HG03457 (cell line): ENCODE results near the gene CCDC69.
A peak's percentile ranks its signal among the peaks of the same experiment; 100 is the strongest.

ENCODE experiments used
- ATAC-seq: cut with Tn5 transposase; IDR thresholded peaks from one replicate; pipeline ENCODE4 v1.9.1; 2021; ENCODE audit warnings: moderate number of reproducible peaks; ENCODE audit not compliant: unreplicated experiment

CCDC69 gene

DNA sequence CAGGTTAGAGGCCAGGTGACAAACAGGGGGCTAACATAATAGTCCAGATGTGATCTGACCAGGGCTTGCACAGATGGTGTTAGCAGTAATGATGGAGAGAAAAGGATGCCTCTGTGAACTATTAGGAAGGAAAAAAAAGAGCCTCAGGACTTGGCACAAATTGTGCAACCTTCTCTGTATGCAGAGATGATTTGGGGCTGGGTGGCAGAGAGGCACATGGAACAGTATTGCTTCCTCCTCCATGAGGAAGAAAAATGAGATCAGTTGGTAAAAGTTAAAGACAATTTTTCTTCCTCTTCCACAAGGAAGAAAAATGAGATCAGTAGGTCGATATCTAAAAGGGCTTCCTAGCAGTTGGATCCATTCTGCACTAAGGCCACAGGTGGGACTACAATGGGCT, 52.4 kb downstream of the CCDC69 start:
- no peak for ATAC-seq

DNA sequence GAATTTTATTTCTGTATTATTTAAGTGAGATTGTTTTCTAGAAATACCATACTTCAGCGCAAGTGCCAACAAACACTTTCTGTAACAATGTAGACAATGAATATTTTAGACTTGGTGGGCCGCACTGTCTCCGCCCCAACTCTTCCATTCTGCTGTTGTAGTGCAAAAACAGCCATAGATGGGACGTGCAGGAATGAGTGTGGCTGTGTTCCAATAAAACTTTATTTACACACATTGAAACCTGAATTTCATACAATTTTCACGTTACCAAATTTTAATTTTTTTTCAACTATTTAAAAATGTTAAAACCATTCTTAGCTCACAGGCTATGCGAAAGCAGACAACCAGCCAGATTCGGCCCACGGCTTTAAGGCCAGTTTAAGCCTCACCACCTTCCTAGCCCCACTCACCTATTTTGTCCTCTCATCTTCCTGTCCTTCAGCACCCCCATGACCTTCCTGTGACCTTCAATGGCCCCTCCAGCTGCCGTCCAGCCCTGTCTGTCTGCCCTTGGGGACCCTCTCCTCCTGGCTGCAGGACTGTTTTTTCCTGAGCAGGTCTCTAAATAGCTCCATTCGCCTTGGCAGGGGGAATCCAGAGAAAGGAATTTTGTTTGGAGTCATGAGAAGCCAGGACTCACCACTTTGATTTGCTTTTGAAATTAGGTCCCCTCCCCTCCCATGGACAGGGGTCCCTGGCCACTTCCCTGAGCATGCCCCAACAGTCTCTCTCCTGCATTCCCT, 55.1 kb downstream of the CCDC69 start:
- ATAC-seq: no peak

DNA sequence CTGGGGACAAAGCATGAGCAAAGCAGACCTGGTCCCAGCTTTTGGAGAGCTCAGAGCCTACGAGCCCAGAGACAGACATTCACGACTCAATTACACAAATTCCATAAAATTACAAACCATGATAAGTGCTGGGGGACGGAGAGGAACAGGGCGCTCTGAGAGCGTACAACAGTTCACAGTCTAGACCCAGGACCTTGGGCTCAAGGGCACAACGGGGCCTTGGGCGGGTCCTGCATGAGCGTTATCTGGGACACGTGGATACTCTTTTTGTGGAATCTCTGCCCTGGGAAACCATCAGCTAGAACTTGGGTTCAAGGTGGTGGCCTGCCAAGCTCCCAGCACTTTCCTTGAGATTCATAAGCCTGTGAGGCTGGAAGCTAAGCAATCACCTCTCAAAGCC, 56.9 kb downstream of the CCDC69 start:
- no peak for ATAC-seq

DNA sequence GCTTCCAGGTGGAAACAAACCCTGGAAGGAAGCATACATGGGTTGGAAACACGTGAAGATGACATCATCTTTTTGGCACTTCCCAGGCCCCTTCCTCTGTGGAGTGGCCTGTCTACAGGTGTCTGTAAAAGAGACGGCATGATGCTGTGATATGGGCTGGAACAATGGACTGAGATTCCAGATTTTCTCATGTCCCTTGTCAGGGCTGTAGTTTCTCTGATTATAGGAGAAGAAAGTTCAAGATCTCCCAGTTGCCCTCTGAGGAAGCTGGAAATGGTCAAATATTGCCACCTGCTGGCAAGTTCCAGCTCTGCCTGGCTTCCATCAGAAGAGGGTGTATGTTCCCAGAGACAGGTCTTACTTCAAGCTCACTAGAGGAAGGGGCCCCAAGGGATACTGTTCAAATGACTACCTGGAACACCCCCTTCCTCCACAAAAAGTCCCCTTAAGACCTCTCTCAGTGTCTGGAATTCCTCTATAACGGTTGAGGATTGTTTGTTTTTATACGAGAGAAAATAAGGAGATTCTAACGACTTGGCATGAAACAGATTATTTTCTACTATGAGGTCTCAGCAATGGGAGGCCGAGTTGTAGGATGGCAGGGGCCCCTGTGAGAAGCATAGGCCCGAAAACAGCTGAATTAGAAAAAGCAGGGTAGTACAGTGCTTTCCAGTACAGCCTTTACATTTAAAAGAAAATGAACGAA, 59.1 kb downstream of the CCDC69 start:
- peak; percentile 71 for ATAC-seq

DNA sequence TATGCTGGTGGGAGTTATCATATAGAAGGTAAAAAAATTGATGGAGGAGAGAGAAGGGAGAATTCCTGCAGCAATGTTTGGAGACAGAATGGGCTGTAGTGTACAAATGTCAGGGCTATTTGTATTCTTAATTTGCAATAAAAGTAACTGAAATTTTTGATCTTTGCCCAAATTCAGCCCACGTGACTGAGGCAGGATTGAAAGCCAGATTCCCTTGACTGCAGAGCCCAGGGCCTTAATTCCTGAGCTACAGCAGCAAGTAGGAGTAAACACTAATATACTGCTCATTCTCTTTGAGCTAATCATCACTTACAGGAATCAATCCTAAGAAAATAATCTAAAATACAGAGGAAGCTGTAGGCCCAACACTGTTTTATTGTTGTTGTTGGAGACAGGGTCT, 61.1 kb downstream of the CCDC69 start:
- ATAC-seq: no peak

DNA sequence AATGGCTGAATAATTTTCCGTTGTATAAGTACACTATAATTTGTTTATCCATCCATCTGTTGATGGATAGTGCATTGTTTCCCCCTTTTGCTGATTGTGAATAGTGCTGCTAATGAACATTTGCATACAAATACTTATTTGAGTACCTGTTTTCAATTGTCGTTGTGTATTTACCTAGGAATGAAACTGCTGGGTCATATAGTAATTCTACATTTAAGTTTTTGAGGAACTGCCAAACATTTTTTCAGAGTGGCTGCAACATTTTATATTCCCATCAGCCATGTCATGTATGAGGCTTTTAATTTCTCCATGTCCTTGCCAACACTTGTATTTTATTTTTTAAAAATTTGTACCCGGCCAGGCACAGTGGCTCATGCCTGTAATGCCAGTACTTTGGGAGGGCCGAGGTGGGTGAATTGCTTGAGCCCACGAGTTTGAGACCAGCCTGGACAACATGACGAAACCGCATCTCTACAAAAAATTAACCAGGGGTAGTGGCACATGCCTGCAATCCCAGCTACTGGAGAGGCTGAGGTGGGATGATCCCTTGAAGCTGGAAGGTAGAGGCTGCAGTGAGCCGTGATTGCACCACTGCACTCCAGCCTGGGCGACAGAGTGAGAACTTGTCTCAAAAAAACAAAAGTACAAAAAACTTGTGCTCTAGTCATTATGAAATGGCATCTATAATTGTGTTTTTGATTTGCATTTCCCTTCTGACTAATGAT, 64.1 kb downstream of the CCDC69 start:
- ATAC-seq: no peak

DNA sequence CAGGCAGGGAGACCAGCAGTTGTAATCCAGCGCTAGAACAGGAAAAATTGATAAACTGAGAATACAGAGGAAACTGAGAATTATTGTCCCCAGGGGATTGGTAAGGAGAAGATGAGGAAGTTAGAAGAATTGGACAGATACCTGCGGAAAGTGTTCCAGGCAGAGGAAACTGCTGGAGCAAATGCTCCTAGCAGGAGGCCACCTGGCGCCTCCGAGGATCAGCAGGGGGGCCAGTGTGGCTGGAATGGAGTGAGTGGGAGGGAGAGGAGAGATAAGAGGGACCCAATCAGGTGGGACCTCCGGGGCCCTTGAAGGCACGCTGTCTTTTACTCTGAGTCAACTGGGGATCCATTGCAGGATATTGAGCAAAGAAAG, 65.6 kb downstream of the CCDC69 start:
- ATAC-seq: no peak

DNA sequence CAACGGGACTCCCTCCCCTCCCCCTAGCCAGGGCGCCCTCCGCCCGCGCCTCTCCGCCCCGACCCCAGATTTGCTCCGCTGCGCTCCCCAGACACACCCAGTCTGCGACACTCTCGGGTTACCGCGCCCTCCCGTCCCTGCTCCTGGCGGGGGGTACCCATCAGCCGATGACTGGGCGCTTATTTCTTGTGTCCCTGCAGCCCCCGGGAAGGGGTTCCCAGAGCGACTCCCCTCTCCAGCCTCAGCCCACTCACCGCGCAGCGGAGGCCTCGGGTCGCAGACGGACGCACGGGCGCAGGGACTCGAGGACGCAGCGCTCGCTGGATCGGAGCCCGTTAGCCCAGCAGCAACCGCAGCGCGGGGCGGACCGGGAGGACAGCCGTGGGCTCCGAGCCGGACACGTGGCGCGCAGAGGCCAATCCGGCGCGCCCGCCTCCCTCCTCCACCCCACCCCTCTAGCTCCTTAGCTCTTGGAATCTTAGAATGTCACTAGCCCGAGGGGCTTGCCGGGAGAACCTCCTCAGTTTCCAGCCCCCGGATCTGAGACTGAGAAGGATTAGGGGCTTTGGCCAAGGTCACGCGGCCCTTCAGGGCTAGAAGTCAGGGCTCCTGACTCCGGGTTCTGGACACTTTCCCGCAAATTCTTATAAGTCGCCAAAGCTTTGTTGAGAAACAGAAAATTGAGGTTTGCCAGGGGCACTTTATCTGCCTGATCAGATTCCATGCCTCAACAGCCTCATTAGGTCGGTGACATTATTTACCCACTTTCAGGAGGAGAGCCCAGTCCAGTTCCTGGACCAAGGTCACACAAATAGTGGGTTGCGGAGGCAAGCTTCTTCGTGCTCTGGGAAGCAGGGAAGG, 66.2 kb downstream of the CCDC69 start, which contains the start of gene ANXA6:
ANXA6 (minus strand) TSS at position 354 of the 861 bp plus-strand sequence. CDS start 9,878 bp downstream, outside the sequence.
- ATAC-seq: peak; percentile 30

DNA sequence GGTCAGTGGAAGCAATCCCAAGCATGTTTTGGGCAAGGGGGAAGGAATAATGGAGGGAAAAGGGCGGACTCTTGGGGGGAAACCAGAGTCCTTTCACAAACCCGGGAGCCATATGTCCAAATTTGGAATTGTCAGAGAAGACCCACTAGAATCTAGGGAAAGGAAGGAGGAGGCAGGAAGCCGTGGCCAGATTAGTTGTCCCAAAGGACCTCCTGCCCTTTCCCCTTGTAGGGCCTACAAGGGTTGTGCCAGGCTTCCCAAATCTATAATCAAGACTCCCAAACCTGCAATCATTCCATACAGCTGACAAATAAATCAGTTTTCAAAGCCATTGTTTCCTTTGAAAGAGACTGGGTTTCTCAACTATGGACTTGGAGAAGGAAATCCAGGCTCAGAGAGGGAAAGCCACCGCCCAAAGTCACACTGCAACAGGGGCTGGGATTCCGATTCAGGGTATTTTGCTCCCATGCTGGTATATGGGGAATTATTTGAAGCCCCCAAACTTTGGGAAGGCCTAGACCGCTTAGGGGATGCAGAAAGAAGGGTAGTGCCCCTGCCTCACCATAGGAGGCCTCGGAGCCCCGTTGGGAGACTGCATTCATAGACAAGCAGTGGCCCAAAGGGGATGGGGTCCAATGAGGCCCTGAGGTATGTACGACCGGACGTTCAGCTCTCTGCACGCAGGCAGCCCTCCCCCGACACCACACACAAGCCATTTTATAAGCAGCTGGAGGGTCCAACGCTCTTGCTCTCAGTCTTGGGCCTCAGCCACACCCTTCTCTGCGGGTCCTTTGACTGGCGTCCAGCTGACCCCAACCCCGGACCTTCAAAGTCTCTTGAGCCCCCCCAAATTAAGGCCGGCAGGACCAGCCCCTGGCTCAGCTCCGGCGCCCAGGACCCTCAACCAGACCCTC, 67.1 kb downstream of the CCDC69 start:
- no peak for ATAC-seq

DNA sequence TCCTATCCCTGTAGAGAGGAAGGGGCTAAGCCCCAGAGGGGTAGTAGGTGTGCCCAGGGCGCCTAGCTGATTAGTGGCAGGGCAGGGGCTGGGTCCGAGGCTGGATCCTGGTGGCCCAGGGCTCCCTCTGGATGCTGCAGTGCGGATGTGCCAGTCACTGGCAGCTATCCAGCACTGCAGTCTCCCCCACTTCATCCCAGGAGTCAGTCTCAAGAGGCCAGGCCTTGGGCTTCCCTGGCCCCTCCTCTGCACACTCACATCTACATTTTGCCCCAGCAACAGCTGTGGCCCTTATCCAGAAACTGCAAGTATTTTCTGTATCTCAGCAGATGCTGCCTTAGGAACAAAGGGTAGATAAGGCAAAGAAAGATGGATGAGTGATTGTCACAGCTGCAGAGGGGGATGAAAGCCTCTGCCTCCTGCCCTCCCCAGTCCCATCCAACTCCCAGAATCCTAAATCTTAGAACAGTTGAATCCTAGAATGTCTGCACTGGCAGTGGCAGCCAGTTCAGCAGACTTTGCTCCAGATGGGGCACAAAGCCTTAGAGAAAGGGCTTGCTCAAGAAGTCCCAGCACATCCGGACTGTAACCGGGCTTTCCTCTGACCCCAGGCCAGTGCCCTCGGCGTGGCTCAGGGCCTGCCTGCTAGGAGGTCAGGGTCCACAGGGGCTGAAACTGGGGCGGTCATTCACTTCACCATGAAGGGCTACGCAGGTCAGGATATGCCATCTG, 68.0 kb downstream of the CCDC69 start:
- ATAC-seq: no peak

DNA sequence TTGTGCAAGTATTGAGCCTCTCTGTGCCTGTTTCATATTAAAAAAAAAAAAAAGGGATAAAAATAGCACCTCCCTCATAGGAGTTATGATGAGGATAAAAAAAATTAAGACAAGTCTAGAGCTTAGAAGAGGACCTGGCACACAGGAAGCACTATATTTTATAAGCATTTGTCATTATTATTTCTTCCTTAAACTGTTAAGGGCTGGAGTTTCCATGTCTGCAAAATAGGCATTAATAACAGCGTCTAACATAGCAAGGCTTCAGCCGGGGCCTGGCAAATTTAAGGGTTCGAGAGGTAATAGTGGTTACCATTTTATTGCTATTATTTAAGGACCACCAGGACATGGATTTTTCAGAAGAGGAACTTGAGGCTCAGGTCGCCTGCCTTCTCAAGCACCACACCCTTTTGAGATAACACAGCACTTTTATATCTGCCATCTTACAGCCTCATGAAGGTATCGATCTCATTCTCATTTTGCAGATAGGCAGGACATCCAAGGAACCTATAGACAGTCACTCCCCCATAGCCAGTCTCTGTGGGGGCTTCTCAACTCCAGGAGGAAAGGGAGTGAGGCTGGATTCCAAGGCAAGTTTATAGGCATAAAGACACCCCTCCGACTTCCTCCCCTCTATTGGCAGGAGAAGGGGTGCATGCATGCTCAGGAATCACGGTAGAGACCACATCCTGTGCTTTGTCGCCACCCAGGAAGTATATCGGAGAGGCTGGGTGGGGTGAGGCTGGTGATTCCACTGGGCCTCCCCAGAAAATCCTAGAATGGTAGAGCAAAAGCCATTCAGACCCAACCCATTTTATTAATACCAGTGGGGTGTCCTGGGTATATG, 68.7 kb downstream of the CCDC69 start:
- no peak for ATAC-seq

DNA sequence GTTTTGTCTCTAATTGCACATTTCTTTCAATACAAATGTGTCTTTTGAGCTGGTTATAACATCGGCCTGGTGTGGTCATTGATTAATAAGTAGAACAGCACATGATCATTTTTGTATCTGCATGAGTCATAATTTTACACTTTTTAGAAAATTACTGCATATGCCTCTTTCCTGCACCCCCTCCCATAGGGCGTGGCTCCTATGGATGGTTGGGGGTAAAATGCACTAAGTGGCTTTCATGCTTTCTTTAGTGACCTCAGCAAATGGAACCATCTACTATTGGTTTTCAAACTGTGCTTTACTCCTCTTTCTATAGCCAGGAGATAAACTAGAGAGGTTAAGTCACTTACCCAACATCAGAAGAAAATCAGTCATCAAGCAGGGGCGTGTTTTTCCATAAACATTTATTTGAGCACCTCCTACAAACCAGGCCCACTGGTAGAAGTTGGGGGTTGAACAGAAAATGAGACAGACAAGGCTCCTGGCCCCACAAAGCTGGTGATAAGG, 70.1 kb downstream of the CCDC69 start:
- no peak for ATAC-seq

DNA sequence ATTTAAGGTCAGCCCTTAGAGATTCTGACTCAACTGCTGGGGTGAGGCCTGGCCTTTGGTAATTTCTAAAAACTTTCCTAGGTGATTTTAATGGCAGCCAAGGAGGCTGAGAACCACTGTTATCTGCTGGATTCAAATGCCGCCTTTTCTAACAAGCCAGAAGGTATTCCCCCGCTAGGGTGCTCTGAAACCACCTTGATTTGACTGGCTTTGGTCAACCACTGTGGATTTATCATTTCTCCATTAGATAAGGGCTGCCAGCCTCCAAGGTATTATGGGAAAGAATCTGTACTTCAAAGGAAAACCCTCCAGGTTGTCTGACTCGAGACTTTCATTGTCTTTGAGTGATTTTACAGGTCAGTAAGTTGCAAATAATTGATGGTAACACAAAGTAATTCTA, 70.6 kb downstream of the CCDC69 start:
- ATAC-seq: no peak

DNA sequence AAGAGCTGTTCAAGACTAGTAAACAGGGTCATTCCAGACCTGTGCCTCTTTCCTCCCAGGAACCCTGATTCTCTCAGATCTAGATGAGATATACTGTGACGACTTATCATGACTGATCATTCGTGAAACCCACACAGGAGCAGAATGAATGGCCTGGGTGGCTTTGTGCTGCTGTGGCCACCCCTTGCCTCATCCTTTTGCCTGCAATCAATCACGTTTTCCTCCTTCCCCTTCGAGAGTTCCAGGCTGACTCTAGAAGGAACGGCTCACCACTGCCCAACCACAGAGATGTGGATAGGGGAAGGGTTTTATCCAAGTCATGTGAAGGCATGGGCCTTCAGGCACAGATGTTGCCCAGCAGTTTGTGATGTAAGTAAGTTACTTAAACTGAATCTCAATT, 72.1 kb downstream of the CCDC69 start:
- ATAC-seq: peak; percentile 41

DNA sequence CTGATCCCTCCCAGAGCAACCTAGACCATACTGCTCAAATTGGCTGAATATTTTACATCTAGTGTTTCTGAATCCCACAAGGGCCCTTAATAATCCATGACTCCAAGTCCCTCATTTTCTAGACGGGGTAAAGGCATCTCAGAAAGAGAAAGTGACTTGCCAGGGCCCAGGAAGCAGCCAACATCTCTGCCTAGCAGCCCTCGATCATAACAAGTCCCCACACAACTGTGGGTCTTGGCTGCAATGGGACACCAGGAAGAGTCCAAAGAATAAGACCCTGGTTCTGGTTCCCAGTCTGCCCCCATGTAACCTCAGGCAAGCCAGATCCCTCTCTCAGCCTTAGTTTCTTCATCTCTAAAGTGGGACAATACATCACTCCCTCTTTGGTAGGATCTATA, 72.6 kb downstream of the CCDC69 start:
- ATAC-seq: no peak

DNA sequence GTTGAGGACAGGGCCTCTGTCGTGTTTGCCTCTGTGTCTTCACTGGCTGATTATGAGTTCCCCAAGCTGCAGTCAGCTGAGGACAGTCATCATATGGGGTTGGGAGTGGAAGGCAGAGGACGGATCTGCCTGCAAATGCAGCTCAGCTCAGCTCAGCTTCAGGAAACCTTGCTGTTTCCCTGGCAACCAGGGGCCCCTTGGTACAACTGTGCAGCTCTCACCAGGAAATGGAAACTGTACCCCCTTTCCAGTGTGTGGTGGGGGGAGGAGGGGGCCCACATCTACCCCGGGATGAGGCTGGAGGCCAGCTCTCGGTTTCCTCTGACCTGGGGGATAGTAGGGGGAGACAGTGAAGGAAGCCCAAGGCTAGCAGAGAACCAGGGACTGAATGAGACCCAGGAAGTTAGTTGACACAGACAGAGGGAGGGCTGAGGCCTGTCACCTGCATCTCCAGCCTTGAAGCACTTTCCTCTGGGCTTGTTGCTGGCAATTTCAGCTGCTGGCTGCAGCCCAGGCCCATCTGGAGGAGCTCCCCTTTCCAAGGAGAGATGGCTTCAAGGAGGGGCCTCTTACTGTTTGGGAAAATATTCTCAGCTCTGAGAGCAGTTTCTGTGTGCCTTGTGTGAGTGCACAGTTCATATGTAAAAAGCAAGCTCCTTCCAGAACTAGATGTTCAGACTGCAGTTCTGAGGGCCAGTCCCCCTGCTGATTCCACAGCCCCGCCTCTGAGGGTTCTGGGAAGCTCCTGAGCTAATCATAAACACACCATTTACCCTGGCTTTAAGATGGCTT, 73.2 kb downstream of the CCDC69 start:
- ATAC-seq: peak; percentile 29

DNA sequence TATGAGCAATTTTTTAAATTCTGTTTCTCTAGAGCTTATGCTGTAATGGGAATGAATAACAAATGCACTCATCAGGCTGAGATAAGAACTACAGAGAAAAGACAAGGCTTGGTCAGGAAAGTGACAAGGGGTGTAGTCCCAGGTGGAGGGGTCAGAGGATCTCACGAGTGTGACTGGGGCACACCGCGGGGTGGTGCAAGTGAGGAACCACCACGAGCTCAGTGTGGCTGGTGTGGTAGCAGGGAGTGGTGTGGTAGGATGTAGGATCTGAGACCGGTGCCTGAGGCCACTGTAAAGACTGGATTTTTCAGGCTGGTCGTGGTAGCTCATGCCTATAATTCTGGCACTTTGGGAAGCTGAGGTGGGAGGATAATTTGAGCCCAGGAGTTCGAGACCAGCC, 75.3 kb downstream of the CCDC69 start:
- no peak for ATAC-seq
